NB4 (cell line): Measurements from ENCODE around the gene GSTM2.

ENCODE experiments used
- DNase-seq: peaks from one replicate; pipeline ENCODE4 v3.0.0; 2010; ENCODE audit warnings: low read depth
- H3K4me3 ChIP-seq: one replicate; pipeline ENCODE4 v1.5.1; 2011; ENCODE audit warnings: mild to moderate bottlenecking, low read depth, low read length, moderate library complexity
- CTCF ChIP-seq: IDR thresholded peaks from one replicate; pipeline ENCODE4 v1.5.1; 2012; ENCODE audit warnings: low read depth, low read length
- MAX ChIP-seq: IDR thresholded peaks from 2 replicates; pipeline ENCODE4 v1.6.1; 2011; ENCODE audit warnings: low read depth, low read length
- MYC ChIP-seq: IDR thresholded peaks from 2 replicates; pipeline ENCODE4 v1.6.1; 2011; ENCODE audit warnings: low read depth, low read length
- POLR2A ChIP-seq: IDR thresholded peaks from 2 replicates; pipeline ENCODE4 v1.6.1; 2011; ENCODE audit warnings: mild to moderate bottlenecking; ENCODE audit not compliant: insufficient read length; ENCODE audit errors: extremely low read depth

Gene GSTM2

GRCh38 chr1:109716121-109716520, 48.3 kb downstream of the GSTM2 start:
- TF ChIP-seq CTCF (no peak), POLR2A (no peak), MYC (no peak), MAX (no peak)
- H3K4me3 ChIP-seq: no peak overlapping the region
- no peak for DNase-seq

- TF ChIP-seq MAX (no peak), CTCF (no peak), MYC (no peak), POLR2A (no peak)
- DNase-seq: no peak
- no peak overlapping the region for H3K4me3 ChIP-seq
Observed at GRCh38 chr1:109716570-109717090, 48.8 kb downstream of the GSTM2 start.

- no peak for DNase-seq
- TF ChIP-seq MAX: no peak
- no peak for TF ChIP-seq MYC
- TF ChIP-seq POLR2A: no peak
- TF ChIP-seq CTCF: no peak
- no peak overlapping the region for H3K4me3 ChIP-seq
Observed at GRCh38 chr1:109717729-109718128, 49.9 kb downstream of the GSTM2 start.

GRCh38 chr1:109718495-109718894, 50.6 kb downstream of the GSTM2 start:
- DNase-seq: peak; percentile 22
- H3K4me3 ChIP-seq: no peak overlapping the region
- TF ChIP-seq MYC (no peak), CTCF (no peak), POLR2A (no peak), MAX (no peak)

GRCh38 chr1:109719337-109719837, 51.5 kb downstream of the GSTM2 start:
- TF ChIP-seq CTCF (no peak), MYC (no peak), MAX (no peak)
- DNase-seq: peak; percentile 31
- no peak overlapping the region for H3K4me3 ChIP-seq
